Measurements from ENCODE around the gene RUVBL2. TPM values are rescaled to one million over a fixed set of nuclear protein-coding genes. Genes with fewer than 3 reads are reported as not detected.
A peak's percentile ranks its signal among the peaks of the same experiment; 100 is the strongest.

The RUVBL2 gene
- total and polyA plus RNA-seq, 10 donors = 32.0 to 58.4 (median 40.4) TPM

GRCh38 chr19:48950830-48951519 lies 42.7 kb upstream of the RUVBL2 start:
- no peaks in the 10 kb centered on the region for H3K27me3 ChIP-seq (replicated peaks in 1 of 7)
- intact Hi-C loops (cut with DNase I; ENCODE audit: low total_unique reads) = loop anchor here (10.0 kb wide), 1 partner anchor 46 kb away; the partner anchor contains the start of gene NUCB1
- DNase-seq = no peak
- H3K36me3 ChIP-seq = peaks cover 0 to 3% (median under 1%) of the 10 kb centered on the region in 6 donors
- H3K27ac ChIP-seq = peak overlapping the region; percentile 29 to 81 (median 58)
- 46 to 67% (median 59%) methylated on average over 9 of the region's 9 CpGs for WGBS, 5 donors
- H3K4me3 ChIP-seq = no peak overlapping the region
- TF ChIP-seq POLR2A (IDR thresholded peaks at IDR 0.05) (no peak), POLR2AphosphoS5 (IDR thresholded peaks at IDR 0.05) (peak in 1 of 3 donors; percentile 16)
- H3K9me3 ChIP-seq = peaks cover 0 to 18% (median 11%) of the 10 kb centered on the region in 8 donors
- H3K4me1 ChIP-seq = peaks cover 12 to 30% (median 15%) of the 10 kb centered on the region in 6 donors

GRCh38 chr19:48953141-48953540 lies 40.5 kb upstream of the RUVBL2 start:
- no peak for DNase-seq
- Histone ChIP-seq H3K27me3 (replicated peaks in 1 of 7) (no peaks in the 10 kb centered on the region), H3K27ac (no peak overlapping the region), H3K4me1 (peaks cover 12 to 36% (median 20%) of the 10 kb centered on the region in 6 donors), H3K9me3 (peaks cover 0 to under 1% (median 0%) of the 10 kb centered on the region in 8 donors), H3K4me3 (no peak overlapping the region), H3K36me3 (peaks cover 0 to 25% (median 6%) of the 10 kb centered on the region in 6 donors)
- TF ChIP-seq POLR2A (IDR thresholded peaks at IDR 0.05) (no peak), CTCF (IDR thresholded peaks at IDR 0.05 in 8 of 11, conservative IDR thresholded peaks at IDR 0.05 in 3 of 11) (no peak), POLR2AphosphoS5 (IDR thresholded peaks at IDR 0.05) (no peak)
- 70 to 87% (median 77%) methylated on average over 4 of the region's 4 CpGs for WGBS, 5 donors
- intact Hi-C loops (cut with DNase I; ENCODE audit: low total_unique reads) = loop anchor here (10.0 kb wide), 1 partner anchor 48 kb away; the partner anchor contains the start of gene NUCB1

- WGBS, 5 donors = 62 to 76% (median 71%) methylated on average over 11 of the region's 11 CpGs
- H3K27me3 ChIP-seq (replicated peaks in 1 of 7) = no peaks in the 10 kb centered on the region
- H3K4me3 ChIP-seq = peak overlapping the region; percentile 76 to 97 (median 90)
- peaks cover 12 to 45% (median 20%) of the 10 kb centered on the region in 6 donors for H3K4me1 ChIP-seq
- H3K36me3 ChIP-seq = peaks cover 0 to 31% (median 6%) of the 10 kb centered on the region in 6 donors
- TF ChIP-seq CTCF (IDR thresholded peaks at IDR 0.05 in 8 of 11, conservative IDR thresholded peaks at IDR 0.05 in 3 of 11) = no peak
- TF ChIP-seq POLR2A (IDR thresholded peaks at IDR 0.05) = no peak
- TF ChIP-seq POLR2AphosphoS5 (IDR thresholded peaks at IDR 0.05) = no peak
- H3K9me3 ChIP-seq = no peaks in the 10 kb centered on the region
- no peak for DNase-seq
- intact Hi-C loops (cut with DNase I; ENCODE audit: low total_unique reads) = loop anchor here (10.0 kb wide), 1 partner anchor 49 kb away; the partner anchor contains the start of gene NUCB1
- H3K27ac ChIP-seq = peak overlapping the region; percentile 53 to 96 (median 92)
Measured at GRCh38 chr19:48953990-48954594, 39.6 kb upstream of the RUVBL2 start.

- H3K9me3 ChIP-seq = no peaks in the 10 kb centered on the region
- intact Hi-C loops (cut with DNase I; ENCODE audit: low total_unique reads) = loop anchor here (10.0 kb wide), 1 partner anchor 50 kb away; the partner anchor contains the start of gene NUCB1
- 0 to 1% (median 1%) methylated on average over 20 to 71 of the region's 71 CpGs for WGBS, 5 donors
Measured at GRCh38 chr19:48954595-48955307, 38.9 kb upstream of the RUVBL2 start, which contains the start of gene BAX. Gene BAX (plus strand): TSS chr19:48954875. CDS start chr19:48954929, 54 bp downstream.

More at GRCh38 chr19:48954595-48955307, 38.9 kb upstream of the RUVBL2 start, which contains the start of gene BAX:
- H3K27ac ChIP-seq = peak within 1 kb of the TSS; percentile 53 to 96 (median 92)
- peak within 1 kb of the TSS; percentile 76 to 97 (median 90) for H3K4me3 ChIP-seq
- peaks cover 12 to 51% (median 22%) of the 10 kb centered on the region in 6 donors for H3K4me1 ChIP-seq
- TF ChIP-seq POLR2A (IDR thresholded peaks at IDR 0.05) (peak in 2 of 3 donors; percentile 38 to 58), CTCF (IDR thresholded peaks at IDR 0.05 in 8 of 11, conservative IDR thresholded peaks at IDR 0.05 in 3 of 11) (peak in 3 of 11 experiments; percentile 5 to 36 (median 19)), POLR2AphosphoS5 (IDR thresholded peaks at IDR 0.05) (peak; percentile 87 to 95 (median 94))
- H3K36me3 ChIP-seq = peaks cover 0 to 31% (median 6%) of the 10 kb centered on the region in 6 donors
- DNase-seq = peak; percentile 98
- H3K27me3 ChIP-seq (replicated peaks in 1 of 7) = no peaks in the 10 kb centered on the region
